Activated naive CD4-positive, alpha-beta T cell (primary cell): ENCODE data around the gene CNTNAP2.
"Not testable (repeated sequence)": the region's sequence is repeated elsewhere in the genome, so short reads cannot be mapped to it uniquely, and the experiment has no call there.

Experiments
- DNase-seq, 4 experiments: peaks; one replicate each; lab custom pipeline; 2025; lab: John Stamatoyannopoulos, UW

The CNTNAP2 gene

GRCh38 chr7:146150153-146150552 lies 33.6 kb downstream of the CNTNAP2 start:
- no peak for DNase-seq

- DNase-seq, result no peak
Observed at GRCh38 chr7:146172112-146172511, 55.5 kb downstream of the CNTNAP2 start.

- no peak for DNase-seq
Observed at GRCh38 chr7:146175716-146176115, 59.1 kb downstream of the CNTNAP2 start.

GRCh38 chr7:146176860-146177259 lies 60.3 kb downstream of the CNTNAP2 start:
- no peak for DNase-seq

GRCh38 chr7:146177301-146177700 lies 60.7 kb downstream of the CNTNAP2 start:
- DNase-seq, result no peak

- no peak for DNase-seq
Observed at GRCh38 chr7:146185844-146186243, 69.2 kb downstream of the CNTNAP2 start.

GRCh38 chr7:146191428-146191827 lies 74.8 kb downstream of the CNTNAP2 start:
- not testable (repeated sequence) for DNase-seq

GRCh38 chr7:146201945-146202344 lies 85.3 kb downstream of the CNTNAP2 start:
- no peak for DNase-seq

GRCh38 chr7:146206270-146206669 lies 89.7 kb downstream of the CNTNAP2 start:
- DNase-seq, result no peak

GRCh38 chr7:146208492-146208891 lies 91.9 kb downstream of the CNTNAP2 start:
- DNase-seq, result no peak

GRCh38 chr7:146214842-146215241 lies 98.2 kb downstream of the CNTNAP2 start:
- no peak for DNase-seq

- DNase-seq, result no peak
Observed at GRCh38 chr7:146216396-146217041, 99.9 kb downstream of the CNTNAP2 start.

GRCh38 chr7:146223851-146224250 lies 107.2 kb downstream of the CNTNAP2 start:
- no peak for DNase-seq

- DNase-seq, result no peak
Observed at GRCh38 chr7:146232604-146233003, 116.0 kb downstream of the CNTNAP2 start.

GRCh38 chr7:146235195-146235594 lies 118.6 kb downstream of the CNTNAP2 start:
- no peak for DNase-seq

GRCh38 chr7:146242661-146243060 lies 126.1 kb downstream of the CNTNAP2 start:
- no peak for DNase-seq

GRCh38 chr7:146247991-146248390 lies 131.4 kb downstream of the CNTNAP2 start:
- DNase-seq, result not testable (repeated sequence)

- not testable (repeated sequence) for DNase-seq
Observed at GRCh38 chr7:146248744-146249143, 132.1 kb downstream of the CNTNAP2 start.

GRCh38 chr7:146249272-146249671 lies 132.7 kb downstream of the CNTNAP2 start:
- DNase-seq, result no peak

- no peak for DNase-seq
Observed at GRCh38 chr7:146255609-146256008, 139.0 kb downstream of the CNTNAP2 start.

GRCh38 chr7:146262527-146262926 lies 145.9 kb downstream of the CNTNAP2 start:
- DNase-seq, result no peak

GRCh38 chr7:146276888-146277287 lies 160.3 kb downstream of the CNTNAP2 start:
- no peak for DNase-seq

- no peak for DNase-seq
Observed at GRCh38 chr7:146285418-146285817, 168.8 kb downstream of the CNTNAP2 start.

- DNase-seq, result no peak
Observed at GRCh38 chr7:146290746-146291145, 174.1 kb downstream of the CNTNAP2 start.
